GM18907 (cell line): Measurements from ENCODE around the gene SAPCD2.

Experiments
- ATAC-seq: cut with Tn5 transposase; IDR thresholded peaks from one replicate; pipeline ENCODE4 v1.9.1; 2021; ENCODE audit warnings: mild to moderate bottlenecking, moderate library complexity; ENCODE audit not compliant: unreplicated experiment

Gene SAPCD2

DNA sequence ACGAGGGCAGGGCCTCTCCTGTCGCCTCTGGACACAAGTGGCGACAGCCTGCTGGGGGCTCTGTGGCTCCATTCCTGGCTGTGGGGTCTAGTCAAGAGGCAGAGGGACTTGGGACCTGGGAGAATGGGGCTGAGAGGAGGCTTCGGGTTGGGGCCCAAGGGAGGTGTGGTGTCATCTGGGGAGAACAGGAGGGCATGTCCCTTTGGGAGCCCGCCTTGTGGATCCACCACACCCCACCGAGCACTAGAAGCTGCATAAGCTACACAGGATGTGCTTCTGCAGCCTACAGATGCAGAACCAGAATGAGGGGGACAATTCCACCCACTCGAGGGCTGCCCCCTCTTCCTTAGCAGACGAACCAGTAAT lies 12.6 kb upstream of the SAPCD2 start:
- no peak for ATAC-seq

DNA sequence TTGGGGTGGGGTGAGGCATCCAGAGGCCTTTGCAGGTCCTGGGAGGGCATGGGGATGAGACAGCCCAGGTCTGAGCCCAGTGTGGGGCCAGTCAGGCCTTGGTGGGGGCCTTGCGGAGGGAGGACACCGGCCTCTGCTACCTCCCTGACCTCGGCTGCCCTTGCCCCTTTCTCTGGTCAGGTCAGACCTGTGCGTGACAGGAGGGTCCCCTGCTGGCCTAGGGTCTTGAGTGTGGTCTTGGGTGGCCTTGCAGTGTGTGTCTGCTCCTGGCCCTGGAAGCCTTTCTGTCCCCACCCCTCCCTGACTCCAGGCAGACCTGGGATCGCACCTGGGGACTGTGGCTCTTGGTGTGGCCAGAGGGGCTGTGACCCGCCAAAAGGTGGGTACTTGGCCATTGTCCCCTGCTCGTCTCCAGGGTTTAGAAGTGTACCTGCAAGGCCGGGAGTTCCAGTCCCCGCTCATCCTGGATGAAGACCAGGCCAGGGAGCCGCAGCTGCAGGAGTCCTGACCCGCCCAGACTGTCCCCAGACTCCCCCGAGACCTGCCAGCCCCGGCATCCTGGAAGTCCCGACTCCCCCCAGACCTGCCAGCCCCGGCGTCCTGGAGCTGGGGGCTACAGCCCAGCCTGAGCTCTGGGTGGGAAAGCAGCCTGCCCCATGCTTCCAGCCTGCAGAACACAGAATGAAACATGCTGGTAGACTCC lies 12.0 kb upstream of the SAPCD2 start:
- ATAC-seq: no peak

DNA sequence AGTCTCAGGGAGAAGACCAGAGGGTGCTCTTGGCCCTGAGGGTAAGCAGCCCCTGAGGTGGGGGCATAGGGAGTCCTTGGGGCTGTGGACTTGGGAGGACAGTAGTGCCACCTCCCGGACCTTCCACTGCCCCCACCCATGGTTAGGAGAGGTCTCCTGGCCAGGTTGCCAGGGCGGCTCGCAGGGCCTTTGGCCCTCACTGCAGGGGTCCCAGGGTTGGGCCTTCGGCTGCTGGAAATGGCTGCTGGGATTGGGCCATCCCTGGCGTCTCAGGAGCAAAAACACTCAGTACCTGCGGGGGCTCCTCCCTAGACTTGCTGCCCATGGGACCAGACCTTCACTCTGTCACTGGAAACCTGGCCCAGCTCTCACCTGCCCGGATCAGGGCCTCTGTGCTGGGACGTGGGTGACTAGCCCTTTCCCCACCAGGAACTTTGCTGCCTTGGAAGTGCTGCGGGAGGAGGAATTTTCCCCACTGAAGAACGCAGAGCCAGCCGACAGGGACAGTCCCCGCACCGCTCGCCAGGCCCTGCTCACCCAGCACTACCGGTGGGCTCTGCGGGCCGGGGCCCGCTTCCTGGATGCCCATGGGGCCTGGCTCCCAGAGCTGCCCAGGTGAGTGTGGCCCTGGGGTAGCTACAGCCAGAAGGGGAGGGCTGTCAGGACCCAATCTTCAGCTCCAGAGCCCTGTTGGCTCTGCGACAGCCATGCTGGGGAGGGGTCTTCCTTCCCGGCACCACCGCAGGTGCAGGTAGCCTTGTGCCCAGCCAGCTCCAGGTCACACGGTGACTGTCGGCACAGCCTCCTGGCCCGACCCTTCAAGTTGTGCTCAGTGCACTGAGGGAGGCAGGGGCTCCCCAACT lies 10.1 kb upstream of the SAPCD2 start:
- ATAC-seq: no peak

DNA sequence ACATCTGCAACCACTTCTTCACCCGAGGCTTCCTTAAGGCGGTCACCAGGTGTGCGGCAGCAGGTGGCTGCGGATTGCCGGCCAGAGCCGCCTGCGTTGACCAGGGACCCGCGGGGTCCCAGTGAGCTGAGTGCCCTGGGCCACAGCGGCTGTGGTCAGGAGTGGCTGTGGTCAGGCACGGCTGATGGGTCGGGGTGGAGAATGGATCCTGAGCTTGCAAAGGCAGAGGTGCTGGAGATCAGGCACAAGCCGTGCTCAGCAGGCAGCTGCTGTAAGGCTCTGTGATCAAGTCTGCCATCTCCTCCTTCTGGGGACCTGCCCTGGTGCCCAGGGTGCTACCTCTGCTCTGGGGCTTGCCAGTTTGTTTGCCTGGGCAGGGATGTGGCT lies 9.0 kb upstream of the SAPCD2 start:
- no peak for ATAC-seq

DNA sequence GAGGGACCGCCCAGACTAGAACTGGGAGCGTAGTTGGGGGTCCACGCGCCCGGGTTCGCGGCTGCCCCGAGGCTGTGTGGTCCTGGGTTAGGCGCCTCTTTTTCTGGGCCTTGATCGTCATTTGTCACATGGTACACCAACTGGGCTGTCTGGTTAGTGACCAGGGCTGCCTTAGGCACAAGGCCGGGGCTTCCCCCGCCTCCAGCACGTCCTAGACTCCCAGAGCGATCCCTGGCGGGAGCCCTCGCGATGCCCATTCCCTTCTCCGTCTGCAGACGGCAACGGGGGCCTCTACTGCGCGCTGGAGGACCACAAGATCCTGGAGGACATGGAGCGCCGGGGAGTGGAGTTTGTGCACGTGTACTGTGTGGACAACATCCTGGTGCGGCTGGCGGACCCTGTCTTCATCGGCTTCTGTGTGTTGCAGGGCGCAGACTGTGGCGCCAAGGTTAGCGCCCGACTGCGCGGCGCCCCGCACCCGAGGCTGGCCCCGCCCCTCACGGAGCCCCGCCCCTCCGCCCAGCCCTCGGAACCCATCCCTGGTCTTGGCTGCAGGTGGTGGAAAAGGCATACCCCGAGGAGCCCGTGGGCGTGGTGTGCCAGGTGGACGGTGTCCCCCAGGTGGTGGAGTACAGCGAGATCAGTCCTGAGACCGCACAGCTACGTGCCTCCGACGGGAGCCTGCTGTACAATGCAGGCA lies 8.5 kb upstream of the SAPCD2 start:
- ATAC-seq: no peak

DNA sequence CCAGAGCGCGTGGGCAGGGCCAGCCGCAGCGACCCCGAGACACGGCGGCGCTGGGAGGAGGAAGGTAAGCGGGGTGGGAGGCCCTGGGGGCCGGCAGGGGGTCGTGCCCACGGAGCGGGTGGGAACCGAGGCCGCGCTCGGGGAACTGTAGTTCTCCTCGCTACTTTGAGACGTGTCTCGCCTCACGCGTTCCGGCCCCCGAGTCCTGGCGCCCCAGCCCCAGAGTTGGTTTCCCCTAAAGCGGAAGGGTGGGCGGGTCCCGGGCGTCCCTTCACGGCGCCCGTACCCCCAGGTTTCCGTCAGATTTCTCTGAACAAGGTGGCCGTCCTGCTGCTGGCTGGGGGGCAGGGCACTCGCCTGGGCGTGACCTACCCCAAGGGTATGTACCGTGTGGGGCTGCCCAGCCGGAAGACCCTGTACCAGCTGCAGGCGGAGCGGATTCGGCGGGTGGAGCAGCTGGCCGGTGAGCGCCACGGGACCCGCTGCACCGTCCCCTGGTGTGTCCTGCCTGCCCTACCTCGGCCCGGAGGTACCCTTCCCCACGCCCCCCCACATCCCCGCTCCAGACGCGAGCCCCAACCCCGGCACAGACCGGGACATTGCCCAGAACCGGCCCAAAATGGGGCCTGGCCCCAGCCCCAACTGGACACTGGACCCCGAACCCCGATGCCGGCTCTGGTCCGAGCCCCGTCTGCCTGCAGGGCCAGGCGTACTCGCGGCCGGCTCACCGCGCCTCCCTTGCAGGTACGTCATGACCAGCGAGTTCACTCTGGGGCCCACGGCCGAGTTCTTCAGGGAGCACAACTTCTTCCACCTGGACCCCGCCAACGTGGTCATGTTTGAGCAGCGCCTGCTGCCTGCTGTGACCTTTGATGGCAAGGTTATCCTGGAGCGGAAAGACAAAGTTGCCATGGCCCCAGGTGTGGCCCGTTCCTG lies 7.7 kb upstream of the SAPCD2 start:
- ATAC-seq: peak; percentile 12

DNA sequence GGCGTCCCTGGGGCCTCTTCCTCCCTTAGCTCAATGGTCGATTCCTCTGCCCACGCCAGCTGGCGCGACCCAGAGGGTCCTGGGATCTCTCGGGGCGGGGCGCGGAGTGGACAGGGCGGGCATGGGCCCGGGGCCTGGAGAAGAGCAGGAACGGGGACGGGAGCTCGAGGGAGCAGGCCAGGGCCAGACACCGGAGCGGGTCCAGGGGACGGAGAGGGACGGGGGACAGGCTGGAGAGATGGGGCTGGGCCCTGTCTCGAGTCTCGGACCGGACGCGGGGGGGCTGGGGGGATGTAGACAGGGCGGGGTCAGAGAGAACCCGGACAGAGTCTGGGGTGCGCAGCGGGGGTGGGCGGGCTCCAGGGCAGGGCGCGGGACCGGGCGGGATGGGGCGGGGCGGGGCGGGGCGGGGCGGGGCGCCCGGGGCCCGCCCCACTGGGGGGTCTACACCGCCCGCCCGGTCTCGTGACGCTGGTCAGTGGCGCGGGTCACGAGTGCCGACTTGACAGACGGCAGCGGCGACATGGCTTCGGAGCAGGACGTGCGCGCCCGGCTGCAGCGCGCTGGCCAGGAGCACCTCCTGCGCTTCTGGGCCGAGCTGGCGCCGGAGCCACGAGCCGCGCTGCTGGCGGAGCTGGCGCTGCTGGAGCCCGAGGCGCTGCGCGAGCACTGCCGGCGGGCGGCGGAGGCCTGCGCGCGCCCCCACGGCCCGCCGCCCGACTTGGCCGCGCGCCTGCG lies 6.8 kb upstream of the SAPCD2 start, which contains the start of gene UAP1L1:
Gene UAP1L1, plus strand, starts transcription at position 508 of the 738 bp plus-strand sequence. Its CDS starts 16 bp downstream, at position 524.
- peak; percentile 42 for ATAC-seq

DNA sequence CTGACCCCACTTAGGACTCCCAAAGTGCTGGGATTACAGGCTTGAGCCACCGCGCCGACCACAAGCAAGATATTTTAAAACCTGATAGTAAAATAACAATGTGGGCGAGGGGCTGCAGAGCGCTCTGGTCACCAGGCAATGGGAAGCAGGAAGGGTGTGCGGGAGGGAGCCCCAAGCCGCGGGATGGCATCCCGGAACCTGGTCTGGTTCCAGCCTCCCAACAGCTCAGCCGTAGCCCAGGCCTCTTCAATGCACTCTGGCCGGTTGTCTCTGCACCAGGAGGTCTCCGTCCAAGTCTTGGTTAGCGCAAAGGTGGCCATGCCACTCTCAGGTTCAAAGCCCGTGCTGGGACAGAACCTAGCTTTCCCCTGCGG lies 6.3 kb upstream of the SAPCD2 start:
- no peak for ATAC-seq

DNA sequence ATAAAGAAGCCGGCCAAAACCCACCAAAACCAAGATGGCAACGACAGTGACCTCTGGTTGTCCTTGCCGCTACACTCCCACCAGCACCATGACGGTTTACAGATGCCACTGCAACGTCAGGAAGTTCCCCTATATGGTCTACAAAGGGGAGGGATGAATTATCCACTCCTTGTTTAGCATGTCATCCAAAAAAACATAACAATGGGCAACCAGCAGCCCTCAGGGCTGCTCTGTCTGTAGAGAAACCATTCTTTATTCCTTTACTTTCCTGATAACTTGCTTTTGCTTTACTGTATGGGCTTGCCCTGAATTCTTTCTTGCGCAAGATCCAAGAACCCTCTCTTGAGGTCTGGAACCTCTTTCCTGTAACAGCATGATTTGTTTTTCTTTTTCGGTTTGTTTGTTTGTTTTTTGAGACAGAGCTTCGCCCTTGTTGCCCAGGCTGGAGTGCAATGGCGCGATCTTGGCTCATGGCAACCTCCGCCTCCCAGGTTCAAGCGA lies 5.0 kb upstream of the SAPCD2 start:
- ATAC-seq: no peak

DNA sequence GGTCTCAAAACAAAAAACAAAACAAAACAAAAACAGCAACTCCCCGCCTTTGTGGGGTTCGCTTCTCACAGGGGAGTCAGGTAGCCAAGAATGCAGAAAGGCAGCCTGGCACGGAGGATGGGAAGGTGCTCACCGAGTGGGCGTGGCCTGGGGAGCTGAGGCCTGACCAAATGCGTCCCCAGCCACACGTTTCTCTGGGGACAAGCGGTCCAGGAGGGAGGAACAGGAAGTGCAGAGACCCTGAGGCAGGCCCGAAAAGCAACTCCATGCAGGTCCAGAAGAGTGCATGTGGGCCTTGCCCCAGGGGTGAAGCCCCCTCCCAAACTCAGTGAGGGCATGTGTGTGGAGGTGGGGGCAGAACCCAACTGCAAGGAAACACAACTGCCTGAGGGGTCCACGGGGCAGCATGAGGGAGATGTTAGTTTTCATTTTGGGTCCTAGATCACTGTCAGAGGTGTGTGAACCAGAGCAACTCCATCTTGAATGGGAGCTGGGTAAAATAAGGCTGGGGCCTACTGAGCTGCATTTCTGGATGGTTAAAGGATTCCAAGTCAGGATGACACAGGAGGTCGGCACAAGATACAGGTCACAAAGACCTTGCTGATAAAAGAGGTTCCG lies 4.4 kb upstream of the SAPCD2 start:
- no peak for ATAC-seq

DNA sequence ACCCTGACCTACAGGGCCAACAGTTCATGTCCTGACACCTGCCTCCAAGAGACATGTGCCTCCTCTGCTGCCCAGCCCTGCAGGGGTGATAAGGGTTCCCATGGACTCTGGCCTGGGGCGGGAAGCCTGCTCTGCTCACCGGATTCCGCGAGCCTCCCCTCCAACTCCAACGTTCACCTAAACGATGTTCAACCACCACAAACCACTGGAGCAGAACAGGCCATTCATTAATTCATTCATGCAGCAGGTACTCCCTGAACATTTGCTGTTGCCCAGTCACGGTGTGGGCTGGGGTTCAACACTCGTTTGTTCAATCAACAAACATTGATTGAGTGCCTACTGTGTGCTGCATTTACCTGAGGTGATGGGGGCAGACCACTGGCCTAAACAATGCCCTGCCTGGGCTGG lies 3.6 kb upstream of the SAPCD2 start:
- ATAC-seq: no peak

DNA sequence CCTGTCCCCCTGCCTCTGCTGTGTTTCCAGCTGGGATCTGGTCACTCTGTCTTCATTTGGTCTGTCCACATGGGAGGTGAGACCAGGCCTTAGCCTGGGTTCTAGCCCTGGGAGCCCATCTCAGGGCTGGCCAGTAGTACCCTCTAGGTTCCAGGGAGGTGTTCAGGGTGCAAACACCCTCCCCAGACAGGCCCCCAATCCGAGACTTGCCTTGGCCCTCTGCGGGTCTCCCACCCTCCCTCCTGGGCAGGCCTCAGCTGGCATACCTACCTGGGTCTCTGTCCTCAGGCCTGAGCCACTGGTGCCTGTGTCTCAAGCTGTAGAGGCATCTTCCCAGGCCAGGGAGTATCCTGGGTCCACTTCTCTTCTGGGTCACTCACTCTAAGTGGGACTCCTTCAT lies 925 bp upstream of the SAPCD2 start:
- no peak for ATAC-seq

DNA sequence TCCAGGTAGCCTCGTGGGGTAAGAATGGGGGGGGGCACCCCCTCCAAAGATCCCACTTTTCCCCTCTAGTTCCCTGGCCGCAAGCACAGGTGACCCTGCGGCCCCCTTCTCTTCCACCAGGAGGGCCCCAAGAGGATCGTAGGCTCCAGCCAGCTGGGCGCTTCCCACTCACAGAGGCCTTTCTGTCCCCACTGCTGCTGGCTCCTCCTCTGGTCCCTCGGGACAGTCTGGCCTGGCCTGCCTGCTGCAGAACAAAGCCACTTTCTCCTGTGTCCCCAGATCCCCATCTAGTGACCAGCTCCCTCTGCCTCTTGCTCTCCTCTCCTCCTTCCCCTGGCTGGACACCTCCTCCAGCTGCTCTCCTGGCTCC lies 534 bp upstream of the SAPCD2 start:
- peak; percentile 4 for ATAC-seq

DNA sequence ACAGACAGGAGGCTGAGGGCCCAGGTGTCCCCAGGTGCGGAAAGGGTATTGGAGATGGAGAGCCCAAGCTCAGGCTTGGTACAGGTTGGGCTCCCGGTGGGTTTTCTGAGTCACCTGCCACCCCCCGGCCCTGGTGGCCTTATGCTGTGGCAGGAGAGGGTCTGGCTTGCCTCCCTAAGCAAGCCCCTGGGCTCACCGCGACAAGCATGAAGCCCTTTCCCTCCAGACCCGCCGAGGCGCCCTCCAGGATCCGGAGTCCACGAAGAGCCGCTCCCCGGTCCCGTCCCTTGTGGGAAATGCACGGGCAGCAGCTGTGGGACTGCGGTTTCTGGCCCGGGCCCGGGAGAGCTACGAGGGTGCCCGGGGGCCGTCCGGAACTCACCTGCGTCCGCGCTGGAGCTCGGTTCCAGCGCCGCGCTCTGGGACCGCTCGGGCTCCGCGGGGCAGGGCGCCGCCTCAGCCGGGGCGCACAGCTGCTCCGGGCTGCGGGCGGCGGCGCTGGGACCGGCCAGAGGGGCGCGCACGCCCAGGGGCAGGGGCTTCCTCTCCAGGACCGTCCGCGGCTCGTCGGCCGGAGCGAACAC lies 757 bp downstream of the SAPCD2 start:
- peak; percentile 13 for ATAC-seq

DNA sequence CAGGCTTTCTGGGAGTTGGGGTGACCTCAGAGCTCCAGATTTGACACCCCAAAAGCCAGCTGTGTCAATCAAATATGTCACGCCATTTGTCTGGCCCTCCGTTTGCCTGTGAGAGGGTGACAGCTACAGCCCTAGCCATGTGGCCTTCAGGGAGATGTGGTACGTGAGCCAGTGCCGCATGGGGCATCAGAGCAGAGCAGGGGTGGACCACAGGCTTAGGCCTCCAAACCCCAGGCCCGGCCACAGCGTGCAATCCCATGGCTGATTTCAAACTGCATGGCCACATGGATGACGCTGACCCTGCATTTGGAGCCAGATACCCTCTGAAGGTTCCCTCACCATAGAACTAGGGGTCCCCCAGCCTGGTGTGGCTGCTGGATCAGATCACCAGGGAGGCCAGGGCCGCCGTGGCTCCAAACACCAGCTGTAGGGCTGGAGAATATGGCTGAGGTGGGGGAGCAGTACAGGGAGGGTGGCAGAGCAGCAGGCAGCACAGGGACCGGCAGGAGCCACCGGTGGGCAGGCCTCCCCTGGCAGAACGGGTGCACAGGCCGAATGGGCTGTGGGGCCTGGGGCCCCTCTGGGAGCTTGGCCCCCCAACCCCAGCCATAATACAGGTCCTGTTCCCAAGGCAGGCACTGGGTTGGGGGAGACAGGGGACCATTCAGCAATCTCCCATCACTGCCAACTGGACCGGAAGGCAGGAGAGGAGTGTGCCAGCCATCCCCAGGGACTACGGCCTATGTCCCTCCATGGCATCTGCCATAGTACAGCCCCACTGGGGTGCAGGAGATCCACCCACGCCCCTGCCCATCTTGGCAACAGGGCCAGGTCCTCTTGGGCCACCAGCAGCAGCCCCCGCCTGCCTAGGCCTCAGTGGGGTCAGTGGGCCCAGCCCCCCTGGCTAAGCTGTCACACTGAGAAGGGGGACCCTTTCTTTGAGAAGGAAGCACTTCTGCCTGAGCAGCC lies 1.5 kb downstream of the SAPCD2 start:
- no peak for ATAC-seq

DNA sequence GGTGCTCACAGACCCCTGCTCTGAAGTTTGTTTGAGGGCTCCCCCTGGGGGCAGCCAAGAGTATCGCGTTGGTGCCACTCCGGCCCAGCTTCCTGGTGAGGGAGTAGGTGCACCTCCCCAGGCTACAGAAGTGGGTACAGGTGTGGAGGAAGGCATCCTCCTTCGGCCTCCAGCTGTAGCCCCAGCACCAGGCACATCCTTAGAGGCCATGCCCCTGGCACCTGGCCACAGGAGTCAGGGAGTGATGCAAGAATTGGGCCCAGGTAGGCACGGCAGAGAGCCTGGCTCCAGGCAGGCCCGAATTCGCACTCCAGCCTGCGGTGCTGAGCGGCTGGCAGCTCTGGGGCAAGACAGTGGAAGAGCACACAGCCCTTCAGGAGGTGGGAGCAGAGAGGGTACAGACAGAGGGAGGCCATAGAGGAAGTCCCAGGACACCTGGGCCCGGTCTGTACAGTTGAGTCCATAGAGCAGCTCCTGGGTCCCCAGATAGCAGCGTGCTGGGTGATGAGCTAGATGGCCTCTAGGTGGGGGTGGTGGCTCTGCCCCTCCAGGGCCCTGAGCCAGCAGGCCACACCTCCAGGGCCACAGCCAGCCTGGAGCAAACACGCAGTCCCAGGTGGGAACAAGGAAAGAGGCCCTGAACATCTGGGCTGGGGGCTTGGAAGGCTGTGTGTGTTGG lies 2.4 kb downstream of the SAPCD2 start:
- ATAC-seq: peak; percentile 45

DNA sequence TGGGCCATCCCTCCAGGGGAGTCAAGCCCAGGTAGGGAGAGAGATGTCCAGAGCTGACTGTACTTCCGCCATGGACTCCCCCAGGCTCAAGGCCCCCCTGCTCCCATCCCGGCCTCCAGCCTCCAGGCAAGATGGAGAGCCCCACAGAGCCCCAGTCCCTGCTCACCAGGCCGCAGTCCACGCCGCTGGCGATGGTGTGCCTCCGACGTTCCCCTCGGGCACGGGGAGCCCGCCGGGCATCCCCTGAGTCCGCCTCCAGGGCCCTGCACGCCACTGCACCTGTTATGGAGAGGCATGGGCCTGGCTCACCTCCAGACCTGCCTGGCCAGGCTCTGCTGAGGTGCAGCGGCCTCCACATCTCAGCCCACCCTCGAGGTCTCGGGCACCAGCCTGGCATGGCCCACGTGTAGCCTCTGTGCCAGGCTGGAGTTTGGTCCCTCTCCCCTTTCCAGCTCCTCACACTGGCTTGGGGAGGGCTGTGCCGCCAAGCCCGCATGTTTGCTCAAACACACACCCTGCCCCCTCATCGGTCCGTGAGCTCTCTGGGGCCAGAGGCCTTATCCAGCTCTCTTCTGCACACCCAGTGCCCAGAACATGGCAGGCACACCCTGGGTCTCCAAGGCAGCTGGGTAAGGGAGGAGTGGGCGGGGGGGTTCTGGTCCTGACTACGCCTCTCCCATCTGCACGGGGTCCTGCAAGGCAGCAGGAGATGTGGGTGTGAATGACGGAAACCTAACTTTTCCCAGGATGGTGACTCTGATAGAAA lies 4.1 kb downstream of the SAPCD2 start:
- ATAC-seq: no peak
